ENCODE results near the gene BAHD1.

DNA sequence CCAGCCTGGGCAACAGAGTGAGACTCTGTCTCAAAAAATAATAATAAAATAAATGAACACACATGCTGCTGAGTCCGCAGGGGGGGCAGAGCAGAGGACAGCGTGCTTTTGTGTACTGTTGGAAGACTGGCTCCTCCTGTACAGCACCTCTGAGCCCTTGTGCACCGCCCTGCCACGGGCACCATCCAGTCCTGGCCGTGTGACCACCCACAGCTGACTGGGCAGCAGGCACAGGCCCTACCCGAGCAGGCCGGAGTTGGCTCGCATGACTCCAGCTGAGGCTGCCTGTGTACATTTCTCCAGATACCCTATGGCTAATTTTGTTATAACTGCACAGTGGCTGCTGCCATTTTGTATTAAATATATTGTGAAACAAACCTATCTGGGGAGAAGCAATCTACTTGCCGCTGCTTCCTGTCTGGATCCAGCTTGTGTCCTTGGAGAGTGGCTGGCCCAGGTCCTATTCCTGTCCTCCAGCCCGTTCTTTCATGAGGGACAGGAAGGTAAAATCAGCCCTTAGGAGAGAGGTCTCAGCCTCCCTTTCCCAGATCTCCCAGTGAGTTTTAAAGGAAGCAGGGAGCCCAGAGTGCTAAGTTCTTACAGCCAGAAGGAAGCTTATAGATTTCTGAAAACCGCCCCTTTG lies 20.6 kb upstream of the BAHD1 start:
- TF ChIP-seq, protein P1, sequence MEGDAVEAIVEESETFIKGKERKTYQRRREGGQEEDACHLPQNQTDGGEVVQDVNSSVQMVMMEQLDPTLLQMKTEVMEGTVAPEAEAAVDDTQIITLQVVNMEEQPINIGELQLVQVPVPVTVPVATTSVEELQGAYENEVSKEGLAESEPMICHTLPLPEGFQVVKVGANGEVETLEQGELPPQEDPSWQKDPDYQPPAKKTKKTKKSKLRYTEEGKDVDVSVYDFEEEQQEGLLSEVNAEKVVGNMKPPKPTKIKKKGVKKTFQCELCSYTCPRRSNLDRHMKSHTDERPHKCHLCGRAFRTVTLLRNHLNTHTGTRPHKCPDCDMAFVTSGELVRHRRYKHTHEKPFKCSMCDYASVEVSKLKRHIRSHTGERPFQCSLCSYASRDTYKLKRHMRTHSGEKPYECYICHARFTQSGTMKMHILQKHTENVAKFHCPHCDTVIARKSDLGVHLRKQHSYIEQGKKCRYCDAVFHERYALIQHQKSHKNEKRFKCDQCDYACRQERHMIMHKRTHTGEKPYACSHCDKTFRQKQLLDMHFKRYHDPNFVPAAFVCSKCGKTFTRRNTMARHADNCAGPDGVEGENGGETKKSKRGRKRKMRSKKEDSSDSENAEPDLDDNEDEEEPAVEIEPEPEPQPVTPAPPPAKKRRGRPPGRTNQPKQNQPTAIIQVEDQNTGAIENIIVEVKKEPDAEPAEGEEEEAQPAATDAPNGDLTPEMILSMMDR (IDR thresholded peaks at IDR 0.05), result no peak
- TF ChIP-seq, protein P2, sequence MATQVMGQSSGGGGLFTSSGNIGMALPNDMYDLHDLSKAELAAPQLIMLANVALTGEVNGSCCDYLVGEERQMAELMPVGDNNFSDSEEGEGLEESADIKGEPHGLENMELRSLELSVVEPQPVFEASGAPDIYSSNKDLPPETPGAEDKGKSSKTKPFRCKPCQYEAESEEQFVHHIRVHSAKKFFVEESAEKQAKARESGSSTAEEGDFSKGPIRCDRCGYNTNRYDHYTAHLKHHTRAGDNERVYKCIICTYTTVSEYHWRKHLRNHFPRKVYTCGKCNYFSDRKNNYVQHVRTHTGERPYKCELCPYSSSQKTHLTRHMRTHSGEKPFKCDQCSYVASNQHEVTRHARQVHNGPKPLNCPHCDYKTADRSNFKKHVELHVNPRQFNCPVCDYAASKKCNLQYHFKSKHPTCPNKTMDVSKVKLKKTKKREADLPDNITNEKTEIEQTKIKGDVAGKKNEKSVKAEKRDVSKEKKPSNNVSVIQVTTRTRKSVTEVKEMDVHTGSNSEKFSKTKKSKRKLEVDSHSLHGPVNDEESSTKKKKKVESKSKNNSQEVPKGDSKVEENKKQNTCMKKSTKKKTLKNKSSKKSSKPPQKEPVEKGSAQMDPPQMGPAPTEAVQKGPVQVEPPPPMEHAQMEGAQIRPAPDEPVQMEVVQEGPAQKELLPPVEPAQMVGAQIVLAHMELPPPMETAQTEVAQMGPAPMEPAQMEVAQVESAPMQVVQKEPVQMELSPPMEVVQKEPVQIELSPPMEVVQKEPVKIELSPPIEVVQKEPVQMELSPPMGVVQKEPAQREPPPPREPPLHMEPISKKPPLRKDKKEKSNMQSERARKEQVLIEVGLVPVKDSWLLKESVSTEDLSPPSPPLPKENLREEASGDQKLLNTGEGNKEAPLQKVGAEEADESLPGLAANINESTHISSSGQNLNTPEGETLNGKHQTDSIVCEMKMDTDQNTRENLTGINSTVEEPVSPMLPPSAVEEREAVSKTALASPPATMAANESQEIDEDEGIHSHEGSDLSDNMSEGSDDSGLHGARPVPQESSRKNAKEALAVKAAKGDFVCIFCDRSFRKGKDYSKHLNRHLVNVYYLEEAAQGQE (IDR thresholded peaks at IDR 0.05; ENCODE audit: insufficient read depth in 1 of 2, low read depth in 2 of 2, low read length in 1 of 2), result no peak
- TF ChIP-seq POLR2AphosphoS5 (IDR thresholded peaks at IDR 0.05; ENCODE audit: low read depth, low read length) (no peak), SIN3A (IDR thresholded peaks at IDR 0.05; ENCODE audit: borderline replicate concordance, insufficient read depth, low read depth, low read length) (no peak), TCF7L2 (IDR thresholded peaks at IDR 0.05; ENCODE audit: low read depth, low read length) (no peak)

Measured in Panc1 (cell line).